GM12891 (cell line): ENCODE data around the gene RAB6B.

Experiments used
- PAX5 ChIP-seq: IDR thresholded peaks from 2 replicates; pipeline ENCODE4 v1.6.1; 2011; ENCODE audit warnings: low read length, moderate library complexity, mild to moderate bottlenecking; ENCODE audit not compliant: insufficient read depth, severe bottlenecking
- POLR2A ChIP-seq: IDR thresholded peaks from 2 replicates; pipeline ENCODE4 v1.6.1; 2011; ENCODE audit warnings: low read depth, low read length, control low read depth
- POLR2AphosphoS5 ChIP-seq: IDR thresholded peaks from 2 replicates; pipeline ENCODE4 v1.6.1; 2011; ENCODE audit warnings: low read depth, low read length, control low read depth
- TAF1 ChIP-seq: IDR thresholded peaks from 2 replicates; pipeline ENCODE4 v1.6.1; 2011; ENCODE audit warnings: low read depth, low read length, control low read depth

- TF ChIP-seq POLR2A = no peak
- TF ChIP-seq POLR2AphosphoS5 = no peak
- no peak for TF ChIP-seq TAF1
- no peak for TF ChIP-seq PAX5
Measured at GRCh38 chr3:133836497-133837158, 59.1 kb downstream of the RAB6B start.
